K562 (cell line): ENCODE measurements around the gene EIF2S2. TPM values are rescaled to one million over a fixed set of nuclear protein-coding genes. Genes with fewer than 3 reads are reported as not detected.

Source experiments
- CSDE1 ChIP-seq, 2 experiments: fragments of 450-650 bp; IDR thresholded peaks; 2 replicates each; pipeline ENCODE4 v1.6.1; 2016; ENCODE audit warnings: mild to moderate bottlenecking in 1 of 2
- DMBX1 ChIP-seq: fragments of 250-450 bp; sonication (Bioruptor Pico); IDR thresholded peaks from 2 replicates; pipeline ENCODE4 v1.8.0; 2022; ENCODE audit warnings: inconsistent platforms, mild to moderate bottlenecking, moderate library complexity, borderline replicate concordance
- EGR1 ChIP-seq: fragments of 450-650 bp; conservative IDR thresholded peaks from 2 replicates; pipeline ENCODE4 v1.6.1; 2017; ENCODE audit warnings: mild to moderate bottlenecking
- GTF2E2 ChIP-seq: fragments of 200-800 bp; sonication (Bioruptor generic); IDR thresholded peaks from 2 replicates; pipeline ENCODE4 v1.6.1; 2016; ENCODE audit warnings: missing genetic modification characterization, missing compliant biosample characterization
- HMG20B ChIP-seq: fragments of 250-450 bp; sonication (Bioruptor Pico); IDR thresholded peaks from 2 replicates; pipeline ENCODE4 v1.5.0; 2021; ENCODE audit warnings: mild to moderate bottlenecking
- MED1 ChIP-seq: sonication (generic); formaldehyde crosslinking; IDR thresholded peaks from 2 replicates; pipeline ENCODE4 v1.8.1; 2023; ENCODE audit warnings: missing genetic modification reagents, borderline replicate concordance
- MIER1 ChIP-seq: fragments of 450-650 bp; IDR thresholded peaks from 2 replicates; pipeline ENCODE4 v1.6.1; 2016; ENCODE audit warnings: antibody characterized with exemption, mild to moderate bottlenecking, low read depth
- MTA1 ChIP-seq: fragments of 450-650 bp; IDR thresholded peaks from 2 replicates; pipeline ENCODE4 v1.6.1; 2017; ENCODE audit warnings: borderline replicate concordance
- NCOA2 ChIP-seq, 2 experiments: fragments of 450-650 bp; IDR thresholded peaks; 2 replicates each; pipeline ENCODE4 v1.6.1; 2018; ENCODE audit warnings: mild to moderate bottlenecking in 2 of 2, moderate library complexity in 1 of 2; ENCODE audit not compliant: partially characterized antibody in 2 of 2
- PHF21A ChIP-seq: fragments of 450-650 bp; IDR thresholded peaks from 2 replicates; pipeline ENCODE4 v1.6.1; 2017; ENCODE audit warnings: low read depth, borderline replicate concordance
- POLR2B ChIP-seq: fragments of 450-650 bp; IDR thresholded peaks from 2 replicates; pipeline ENCODE4 v1.6.1; 2018; ENCODE audit warnings: low read depth; ENCODE audit not compliant: partially characterized antibody
- PRMT5 ChIP-seq: sonication (generic); formaldehyde crosslinking; IDR thresholded peaks from 2 replicates; pipeline ENCODE4 v1.5.0; 2020; ENCODE audit warnings: missing genetic modification reagents
- SIRT6 ChIP-seq: IDR thresholded peaks from one replicate; pipeline ENCODE4 v1.6.1; 2012; ENCODE audit warnings: low read depth, mild to moderate bottlenecking, control low read depth, inconsistent platforms, low read length, moderate library complexity
- TFAM ChIP-seq: fragments of 250-450 bp; sonication (Bioruptor Pico); conservative IDR thresholded peaks from 2 replicates; pipeline ENCODE4 v1.5.0; 2021; ENCODE audit warnings: mild to moderate bottlenecking, moderate library complexity
- ZBTB17 ChIP-seq: fragments of 450-650 bp; formaldehyde crosslinking; IDR thresholded peaks from 2 replicates; pipeline ENCODE4 v1.4.0; 2020; ENCODE audit warnings: mild to moderate bottlenecking
- ZFP30 ChIP-seq: fragments of 250-450 bp; sonication (Bioruptor Pico); IDR thresholded peaks from 2 replicates; pipeline ENCODE4 v1.8.0; 2022; ENCODE audit warnings: moderate library complexity, mild to moderate bottlenecking, inconsistent platforms, borderline replicate concordance
- ZKSCAN1 ChIP-seq: fragments of 150-350 bp; IDR thresholded peaks from 2 replicates; pipeline ENCODE4 v1.6.1; 2016; ENCODE audit warnings: low read depth, low read length
- ZNF124 ChIP-seq: sonication (generic); formaldehyde crosslinking; IDR thresholded peaks from 2 replicates; pipeline ENCODE4 v1.8.1; 2022; ENCODE audit warnings: missing genetic modification reagents
- ZNF551 ChIP-seq: fragments of 250-450 bp; sonication (Bioruptor Pico); IDR thresholded peaks from 2 replicates; pipeline ENCODE4 v1.5.0; 2021; ENCODE audit warnings: mild to moderate bottlenecking, moderate library complexity
- polyA plus RNA-seq, 8 experiments: library from polyadenylated mRNA; depleted of rRNA in 4 of 8; stranded (reverse) in 5 of 8; unstranded in 3 of 8; fragments of >200 nt; fragmentation: Nextera tagmentation in 2 of 8; fragmentation: Illumina TruSeq in 1 of 8; extraction: Ambion mirVana in 2 of 8; extraction: Trizol in 1 of 8; gene quantifications; 2 replicates each; pipeline versions ENCODE4 v1.2.1 to v1.2.3, GENCODE V29; 2011 to 2014; ENCODE audit warnings: inconsistent platforms in 1 of 8, missing spikeins in 1 of 8
- total RNA-seq, 7 experiments: library from RNA; depleted of rRNA in 6 of 7; stranded (reverse); fragments of >200 nt in 6 of 7; fragmentation: Illumina TruSeq in 2 of 7; extraction: Trizol in 2 of 7; gene quantifications; 2 replicates each; pipeline versions ENCODE4 v1.2.1 to v1.2.3, GENCODE V29; 2011 to 2021; ENCODE audit warnings: low replicate concordance in 1 of 7
- TF ChIP-seq, protein P1 (sequence below): fragments of 150-350 bp; IDR thresholded peaks from 2 replicates; pipeline ENCODE4 v1.6.1; 2014; ENCODE audit warnings: low read depth, mild to moderate bottlenecking, low read length, borderline replicate concordance
- TF ChIP-seq, protein P2 (sequence below), 2 experiments: IDR thresholded peaks; 2 replicates each; pipeline ENCODE4 v1.6.1; 2012; ENCODE audit warnings: improper control_type of control experiment in 2 of 2, low read depth in 2 of 2, low read length in 2 of 2, borderline replicate concordance in 1 of 2
- TF ChIP-seq, protein P3 (sequence below): fragments of 250-450 bp; sonication (Bioruptor Pico); IDR thresholded peaks from 2 replicates; pipeline ENCODE4 v1.5.0; 2021

EIF2S2 gene
- total and polyA plus RNA-seq, 9 of the 15 experiments (the other 6 are each of a cell fraction or from before 2014, with no cell fraction given) = 79.7 to 220 (median 154) TPM

DNA sequence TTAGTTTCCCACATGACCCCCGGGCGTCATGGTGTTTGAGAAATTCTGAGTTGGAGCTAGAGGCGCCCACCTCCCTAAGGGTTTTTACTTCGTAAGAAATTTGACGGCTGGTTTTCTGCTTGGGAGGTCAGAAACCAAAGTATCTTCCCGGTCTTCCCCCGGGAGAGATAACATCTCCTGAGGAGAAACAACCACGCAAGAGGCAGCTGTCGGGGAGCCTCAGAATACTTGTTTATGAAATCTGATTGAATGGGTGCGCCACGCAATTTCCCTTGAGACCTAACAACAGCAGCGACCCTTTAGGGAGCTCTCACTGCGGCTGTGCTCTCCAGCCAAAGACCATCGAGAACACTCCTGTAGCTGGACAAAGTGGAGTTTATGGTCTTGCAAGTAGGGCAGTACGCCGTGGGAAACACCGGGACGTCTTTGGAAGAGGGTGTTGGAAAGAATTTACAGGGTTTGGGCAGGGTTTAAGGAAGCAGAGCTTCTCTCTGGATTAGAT, 608 bp upstream of the EIF2S2 start (continued):
- TF ChIP-seq SIRT6 (no peak), ZKSCAN1 (no peak), GTF2E2 (tag) (peak; percentile 13; the same call in 1 of the 2 replicates), TFAM (CRISPR knock-in tag) (no peak), CSDE1 (IDR thresholded peaks at IDR 0.05) (no peak), PRMT5 (CRISPR knock-in tag) (no peak), PHF21A (no peak), MTA1 (no peak), DMBX1 (CRISPR knock-in tag) (no peak), ZFP30 (no peak), MED1 (CRISPR knock-in tag) (no peak), ZNF551 (CRISPR knock-in tag) (no peak), ZNF124 (CRISPR knock-in tag) (no peak), ZBTB17 (CRISPR knock-in tag) (no peak), HMG20B (CRISPR knock-in tag) (no peak), MIER1 (no peak), NCOA2 (IDR thresholded peaks at IDR 0.05; ENCODE audit: partially characterized antibody in 2 of 2) (no peak), EGR1 (no peak), POLR2B (no peak)
- TF ChIP-seq, protein P1, sequence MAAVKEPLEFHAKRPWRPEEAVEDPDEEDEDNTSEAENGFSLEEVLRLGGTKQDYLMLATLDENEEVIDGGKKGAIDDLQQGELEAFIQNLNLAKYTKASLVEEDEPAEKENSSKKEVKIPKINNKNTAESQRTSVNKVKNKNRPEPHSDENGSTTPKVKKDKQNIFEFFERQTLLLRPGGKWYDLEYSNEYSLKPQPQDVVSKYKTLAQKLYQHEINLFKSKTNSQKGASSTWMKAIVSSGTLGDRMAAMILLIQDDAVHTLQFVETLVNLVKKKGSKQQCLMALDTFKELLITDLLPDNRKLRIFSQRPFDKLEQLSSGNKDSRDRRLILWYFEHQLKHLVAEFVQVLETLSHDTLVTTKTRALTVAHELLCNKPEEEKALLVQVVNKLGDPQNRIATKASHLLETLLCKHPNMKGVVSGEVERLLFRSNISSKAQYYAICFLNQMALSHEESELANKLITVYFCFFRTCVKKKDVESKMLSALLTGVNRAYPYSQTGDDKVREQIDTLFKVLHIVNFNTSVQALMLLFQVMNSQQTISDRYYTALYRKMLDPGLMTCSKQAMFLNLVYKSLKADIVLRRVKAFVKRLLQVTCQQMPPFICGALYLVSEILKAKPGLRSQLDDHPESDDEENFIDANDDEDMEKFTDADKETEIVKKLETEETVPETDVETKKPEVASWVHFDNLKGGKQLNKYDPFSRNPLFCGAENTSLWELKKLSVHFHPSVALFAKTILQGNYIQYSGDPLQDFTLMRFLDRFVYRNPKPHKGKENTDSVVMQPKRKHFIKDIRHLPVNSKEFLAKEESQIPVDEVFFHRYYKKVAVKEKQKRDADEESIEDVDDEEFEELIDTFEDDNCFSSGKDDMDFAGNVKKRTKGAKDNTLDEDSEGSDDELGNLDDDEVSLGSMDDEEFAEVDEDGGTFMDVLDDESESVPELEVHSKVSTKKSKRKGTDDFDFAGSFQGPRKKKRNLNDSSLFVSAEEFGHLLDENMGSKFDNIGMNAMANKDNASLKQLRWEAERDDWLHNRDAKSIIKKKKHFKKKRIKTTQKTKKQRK = no peak
- TF ChIP-seq, protein P2, sequence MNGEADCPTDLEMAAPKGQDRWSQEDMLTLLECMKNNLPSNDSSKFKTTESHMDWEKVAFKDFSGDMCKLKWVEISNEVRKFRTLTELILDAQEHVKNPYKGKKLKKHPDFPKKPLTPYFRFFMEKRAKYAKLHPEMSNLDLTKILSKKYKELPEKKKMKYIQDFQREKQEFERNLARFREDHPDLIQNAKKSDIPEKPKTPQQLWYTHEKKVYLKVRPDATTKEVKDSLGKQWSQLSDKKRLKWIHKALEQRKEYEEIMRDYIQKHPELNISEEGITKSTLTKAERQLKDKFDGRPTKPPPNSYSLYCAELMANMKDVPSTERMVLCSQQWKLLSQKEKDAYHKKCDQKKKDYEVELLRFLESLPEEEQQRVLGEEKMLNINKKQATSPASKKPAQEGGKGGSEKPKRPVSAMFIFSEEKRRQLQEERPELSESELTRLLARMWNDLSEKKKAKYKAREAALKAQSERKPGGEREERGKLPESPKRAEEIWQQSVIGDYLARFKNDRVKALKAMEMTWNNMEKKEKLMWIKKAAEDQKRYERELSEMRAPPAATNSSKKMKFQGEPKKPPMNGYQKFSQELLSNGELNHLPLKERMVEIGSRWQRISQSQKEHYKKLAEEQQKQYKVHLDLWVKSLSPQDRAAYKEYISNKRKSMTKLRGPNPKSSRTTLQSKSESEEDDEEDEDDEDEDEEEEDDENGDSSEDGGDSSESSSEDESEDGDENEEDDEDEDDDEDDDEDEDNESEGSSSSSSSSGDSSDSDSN (IDR thresholded peaks at IDR 0.05; ENCODE audit: borderline replicate concordance in 1 of 2, low read depth in 2 of 2, low read length in 2 of 2) = no peak
- TF ChIP-seq, protein P3, sequence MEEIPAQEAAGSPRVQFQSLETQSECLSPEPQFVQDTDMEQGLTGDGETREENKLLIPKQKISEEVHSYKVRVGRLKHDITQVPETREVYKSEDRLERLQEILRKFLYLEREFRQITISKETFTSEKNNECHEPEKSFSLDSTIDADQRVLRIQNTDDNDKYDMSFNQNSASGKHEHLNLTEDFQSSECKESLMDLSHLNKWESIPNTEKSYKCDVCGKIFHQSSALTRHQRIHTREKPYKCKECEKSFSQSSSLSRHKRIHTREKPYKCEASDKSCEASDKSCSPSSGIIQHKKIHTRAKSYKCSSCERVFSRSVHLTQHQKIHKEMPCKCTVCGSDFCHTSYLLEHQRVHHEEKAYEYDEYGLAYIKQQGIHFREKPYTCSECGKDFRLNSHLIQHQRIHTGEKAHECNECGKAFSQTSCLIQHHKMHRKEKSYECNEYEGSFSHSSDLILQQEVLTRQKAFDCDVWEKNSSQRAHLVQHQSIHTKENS (CRISPR knock-in tag) = no peak
